H9 (cell line): ENCODE data around the gene SIT1. TPM values are rescaled to one million over a fixed set of nuclear protein-coding genes. Genes with fewer than 3 reads are reported as not detected.
A peak's percentile ranks its signal among the peaks of the same experiment; 100 is the strongest.
"Not testable (repeated sequence)": the region's sequence is repeated elsewhere in the genome, so short reads cannot be mapped to it uniquely, and the experiment has no call there.

Experiments used
- DNase-seq: peaks from one replicate; pipeline ENCODE4 v3.0.0-alpha.2; 2017
- H2AFZ ChIP-seq: one replicate; pipeline ENCODE4 v1.6.1; 2013; ENCODE audit warnings: mild to moderate bottlenecking, low read length, control low read depth, moderate library complexity
- H2AK5ac ChIP-seq: 2 replicates; pipeline ENCODE4 v1.6.1; 2013; ENCODE audit warnings: low read length, control low read depth, mixed read lengths; ENCODE audit not compliant: insufficient read length
- H2BK120ac ChIP-seq: one replicate; pipeline ENCODE4 v1.6.1; 2013; ENCODE audit warnings: low read depth, mild to moderate bottlenecking, low read length, control low read depth, inconsistent platforms; ENCODE audit not compliant: poor library complexity, severe bottlenecking
- H2BK12ac ChIP-seq: 2 replicates; pipeline ENCODE4 v1.6.1; 2013; ENCODE audit warnings: low read length, control low read depth, mixed read lengths, low read depth; ENCODE audit not compliant: insufficient read length
- H2BK15ac ChIP-seq: 2 replicates; pipeline ENCODE4 v1.6.1; 2013; ENCODE audit warnings: low read depth, low read length, control low read depth
- H2BK20ac ChIP-seq: one replicate; pipeline ENCODE4 v1.6.1; 2013; ENCODE audit warnings: low read depth, mild to moderate bottlenecking, low read length, control low read depth, inconsistent platforms; ENCODE audit not compliant: poor library complexity, severe bottlenecking
- H2BK5ac ChIP-seq: 2 replicates; pipeline ENCODE4 v1.6.1; 2013; ENCODE audit warnings: low read length, control low read depth, mixed read lengths; ENCODE audit not compliant: insufficient read length
- H3K14ac ChIP-seq: 2 replicates; pipeline ENCODE4 v1.6.1; 2013; ENCODE audit warnings: low read length, control low read depth; ENCODE audit not compliant: insufficient read depth
- H3K18ac ChIP-seq: 2 replicates; pipeline ENCODE4 v1.6.1; 2013; ENCODE audit warnings: low read depth, mild to moderate bottlenecking, mixed read lengths, low read length, control low read depth; ENCODE audit not compliant: insufficient read length
- H3K23ac ChIP-seq: 2 replicates; pipeline ENCODE4 v1.6.1; 2013; ENCODE audit warnings: low read length, control low read depth, mixed read lengths, low read depth; ENCODE audit not compliant: insufficient read length
- H3K23me2 ChIP-seq: 2 replicates; pipeline ENCODE4 v1.6.1; 2013; ENCODE audit warnings: low read depth, mild to moderate bottlenecking, mixed read lengths, low read length, control low read depth; ENCODE audit not compliant: insufficient read length, poor library complexity, severe bottlenecking
- H3K27ac ChIP-seq: 2 replicates; pipeline ENCODE4 v1.5.1; 2013; ENCODE audit warnings: low read length, control low read depth, mixed read lengths, low read depth; ENCODE audit not compliant: insufficient read length
- H3K27me3 ChIP-seq: 2 replicates; pipeline ENCODE4 v1.6.1; 2013; ENCODE audit warnings: low read length, control low read depth, inconsistent platforms; ENCODE audit not compliant: insufficient read depth
- H3K4ac ChIP-seq: 2 replicates; pipeline ENCODE4 v1.6.1; 2013; ENCODE audit warnings: low read depth, mild to moderate bottlenecking, control low read depth, inconsistent platforms, low read length, moderate library complexity
- H3K4me1 ChIP-seq: 2 replicates; pipeline ENCODE4 v1.6.1; 2013; ENCODE audit warnings: low read length, control low read depth, inconsistent platforms; ENCODE audit not compliant: insufficient read depth
- H3K4me2 ChIP-seq: 2 replicates; pipeline ENCODE4 v1.6.1; 2013; ENCODE audit warnings: low read length, control low read depth, mixed read lengths; ENCODE audit not compliant: insufficient read length, insufficient read depth
- H3K56ac ChIP-seq: 2 replicates; pipeline ENCODE4 v1.6.1; 2013; ENCODE audit warnings: low read depth, mild to moderate bottlenecking, mixed read lengths, low read length, control low read depth; ENCODE audit not compliant: insufficient read length
- H3K79me1 ChIP-seq: 2 replicates; pipeline ENCODE4 v1.6.1; 2013; ENCODE audit warnings: low read depth, mild to moderate bottlenecking, moderate library complexity, low read length, control low read depth, inconsistent platforms; ENCODE audit not compliant: insufficient read depth, poor library complexity, severe bottlenecking
- H3K79me2 ChIP-seq: 2 replicates; pipeline ENCODE4 v1.6.1; 2013; ENCODE audit warnings: low read length, control low read depth, inconsistent platforms; ENCODE audit not compliant: insufficient read depth
- H3K9ac ChIP-seq: 2 replicates; pipeline ENCODE4 v1.6.1; 2013; ENCODE audit warnings: low read length, control low read depth, mixed read lengths; ENCODE audit not compliant: insufficient read length; ENCODE audit errors: extremely low read depth
- H3K9me3 ChIP-seq: one replicate; pipeline ENCODE4 v1.6.1; 2013; ENCODE audit warnings: low read depth, low read length, inconsistent platforms; ENCODE audit not compliant: control insufficient read depth
- H3T11ph ChIP-seq: one replicate; pipeline ENCODE4 v1.6.1; 2013; ENCODE audit warnings: mild to moderate bottlenecking, low read length, control low read depth, inconsistent platforms
- H4K20me1 ChIP-seq: one replicate; pipeline ENCODE4 v1.6.1; 2013; ENCODE audit not compliant: control insufficient read depth, insufficient read length, insufficient read depth
- H4K5ac ChIP-seq: 2 replicates; pipeline ENCODE4 v1.6.1; 2013; ENCODE audit warnings: low read depth, mild to moderate bottlenecking, mixed read lengths, low read length, control low read depth; ENCODE audit not compliant: insufficient read length
- H4K8ac ChIP-seq: replicated peaks from 2 replicates; pipeline ENCODE4 v1.6.1; 2013; ENCODE audit warnings: low read length, control low read depth, mixed read lengths, low read depth; ENCODE audit not compliant: insufficient read length
- H4K91ac ChIP-seq: 2 replicates; pipeline ENCODE4 v1.6.1; 2013; ENCODE audit warnings: low read depth, mild to moderate bottlenecking, moderate library complexity, mixed read lengths, low read length, control low read depth; ENCODE audit not compliant: insufficient read length
- H3K27ac Mint-ChIP-seq, 3 experiments: 2 replicates in 2 of 3; 3 replicates in 1 of 3; pipeline ENCODE4 v1.8.0; 2020 to 2021; ENCODE audit warnings: mixed read lengths in 3 of 3, mild to moderate bottlenecking in 1 of 3, moderate library complexity in 1 of 3
- H3K27me3 Mint-ChIP-seq: 2 replicates; pipeline ENCODE4 v1.8.0; 2021; ENCODE audit warnings: low read depth, mild to moderate bottlenecking, moderate library complexity, mixed read lengths
- H3K36me3 Mint-ChIP-seq, 3 experiments: 2 replicates in 2 of 3; 3 replicates in 1 of 3; pipeline ENCODE4 v1.8.0; 2020 to 2021; ENCODE audit warnings: low read depth in 3 of 3, mixed read lengths in 3 of 3; ENCODE audit not compliant: insufficient read depth in 1 of 3
- H3K4me1 Mint-ChIP-seq, 2 experiments: 2 replicates each; pipeline ENCODE4 v1.8.0; 2020; ENCODE audit warnings: mixed read lengths in 2 of 2
- H3K4me3 Mint-ChIP-seq, 2 experiments: 2 replicates in 1 of 2; 3 replicates in 1 of 2; pipeline ENCODE4 v1.8.0; 2020 to 2021; ENCODE audit warnings: mild to moderate bottlenecking in 2 of 2, mixed read lengths in 2 of 2, moderate library complexity in 1 of 2
- H3K9me3 Mint-ChIP-seq, 2 experiments: 2 replicates in 1 of 2; 3 replicates in 1 of 2; pipeline ENCODE4 v1.8.0; 2020; ENCODE audit warnings: mild to moderate bottlenecking in 2 of 2, mixed read lengths in 2 of 2, moderate library complexity in 1 of 2
- WGBS: extraction: QIAGEN DNeasy Blood & Tissue Kit; methylation state at CpG from one replicate; pipeline ENCODE4 v1.1.7; 2013; ENCODE audit warnings: missing lambda C conversion rate, low lambda C conversion rate, mixed read lengths; ENCODE audit not compliant: insufficient read length; ENCODE audit errors: extremely low coverage; 5-methylcytosine and 5-hydroxymethylcytosine counted together
- total RNA-seq: library from RNA; stranded (reverse); gene quantifications from 2 replicates; pipeline ENCODE4 v1.2.1, GENCODE V29; 2021
- TF ChIP-seq, protein P1 (sequence below): fragments of 200-600 bp; sonication (generic); conservative IDR thresholded peaks from 3 replicates; pipeline ENCODE4 v1.8.0; 2021; ENCODE audit warnings: antibody characterized with exemption, mild to moderate bottlenecking

SIT1 gene
- total RNA-seq, 1 experiment from 2014 or later = 1.6 TPM

DNA sequence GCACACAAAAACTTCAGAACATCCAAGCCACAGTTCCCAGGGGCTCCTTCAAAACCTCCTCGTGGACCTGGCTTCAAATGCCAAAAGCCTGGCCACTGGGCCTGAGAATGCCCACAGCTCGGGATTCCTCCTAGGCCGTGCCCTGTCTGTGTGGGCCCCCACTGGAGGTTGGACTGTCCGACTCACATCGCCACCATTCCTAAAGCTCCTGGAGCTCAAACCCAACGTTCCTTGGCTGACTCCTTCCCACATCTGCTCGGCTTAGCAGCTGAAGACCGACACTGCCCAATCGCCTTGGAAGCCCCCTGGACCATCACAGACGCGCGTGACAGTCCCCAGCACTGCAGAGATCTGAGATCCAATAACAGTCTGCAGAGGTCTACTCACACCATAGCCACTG lies 7.7 kb downstream of the SIT1 start:
- no peak overlapping the region for H2BK15ac ChIP-seq
- no peaks in the 10 kb centered on the region for H4K20me1 ChIP-seq
- no peak overlapping the region for H2AFZ ChIP-seq
- H3K27me3 Mint-ChIP-seq = peaks cover 2% of the 10 kb centered on the region
- H4K5ac ChIP-seq = no peak overlapping the region
- H3K23ac ChIP-seq = no peak overlapping the region
- H3K79me2 ChIP-seq = no peaks in the 10 kb centered on the region
- H3T11ph ChIP-seq = no peak overlapping the region
- no peak overlapping the region for H3K14ac ChIP-seq
- no peak overlapping the region for H3K9ac ChIP-seq
- H3K4me1 Mint-ChIP-seq = peaks cover 11 to 13% of the 10 kb centered on the region in 2 experiments
- H2BK120ac ChIP-seq = no peak overlapping the region
- no peaks in the 10 kb centered on the region for H3K23me2 ChIP-seq
- TF ChIP-seq, protein P1, sequence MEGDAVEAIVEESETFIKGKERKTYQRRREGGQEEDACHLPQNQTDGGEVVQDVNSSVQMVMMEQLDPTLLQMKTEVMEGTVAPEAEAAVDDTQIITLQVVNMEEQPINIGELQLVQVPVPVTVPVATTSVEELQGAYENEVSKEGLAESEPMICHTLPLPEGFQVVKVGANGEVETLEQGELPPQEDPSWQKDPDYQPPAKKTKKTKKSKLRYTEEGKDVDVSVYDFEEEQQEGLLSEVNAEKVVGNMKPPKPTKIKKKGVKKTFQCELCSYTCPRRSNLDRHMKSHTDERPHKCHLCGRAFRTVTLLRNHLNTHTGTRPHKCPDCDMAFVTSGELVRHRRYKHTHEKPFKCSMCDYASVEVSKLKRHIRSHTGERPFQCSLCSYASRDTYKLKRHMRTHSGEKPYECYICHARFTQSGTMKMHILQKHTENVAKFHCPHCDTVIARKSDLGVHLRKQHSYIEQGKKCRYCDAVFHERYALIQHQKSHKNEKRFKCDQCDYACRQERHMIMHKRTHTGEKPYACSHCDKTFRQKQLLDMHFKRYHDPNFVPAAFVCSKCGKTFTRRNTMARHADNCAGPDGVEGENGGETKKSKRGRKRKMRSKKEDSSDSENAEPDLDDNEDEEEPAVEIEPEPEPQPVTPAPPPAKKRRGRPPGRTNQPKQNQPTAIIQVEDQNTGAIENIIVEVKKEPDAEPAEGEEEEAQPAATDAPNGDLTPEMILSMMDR = no peak
- H3K27me3 ChIP-seq = no peaks in the 10 kb centered on the region
- no peak overlapping the region for H2BK20ac ChIP-seq
- no peaks in the 10 kb centered on the region for H3K9me3 ChIP-seq
- H2BK5ac ChIP-seq = no peak overlapping the region
- peaks cover 9 to 16% (median 12%) of the 10 kb centered on the region in 3 experiments for H3K36me3 Mint-ChIP-seq
- no peak overlapping the region for H3K4me2 ChIP-seq
- H2AK5ac ChIP-seq = no peak overlapping the region
- no peak overlapping the region for H3K56ac ChIP-seq
- H3K79me1 ChIP-seq = no peaks in the 10 kb centered on the region
- H4K91ac ChIP-seq = no peak overlapping the region
- no peak overlapping the region for H3K4ac ChIP-seq
- no peak for DNase-seq
- peaks cover 4 to 11% of the 10 kb centered on the region in 2 experiments; a peak in 4 of 5 replicates for H3K9me3 Mint-ChIP-seq
- H3K27ac ChIP-seq = no peak overlapping the region
- H3K27ac Mint-ChIP-seq = peak overlapping the region in 1 of 3 experiments; percentile 59; a peak in 1 of 7 replicates
- no peaks in the 10 kb centered on the region for H3K4me1 ChIP-seq
- H4K8ac ChIP-seq = no peak overlapping the region
- no peak overlapping the region for H3K18ac ChIP-seq
- no CpG with 5 or more reads among the region's 12 CpGs for WGBS
- no peak overlapping the region for H3K4me3 Mint-ChIP-seq
- H2BK12ac ChIP-seq = no peak overlapping the region

DNA sequence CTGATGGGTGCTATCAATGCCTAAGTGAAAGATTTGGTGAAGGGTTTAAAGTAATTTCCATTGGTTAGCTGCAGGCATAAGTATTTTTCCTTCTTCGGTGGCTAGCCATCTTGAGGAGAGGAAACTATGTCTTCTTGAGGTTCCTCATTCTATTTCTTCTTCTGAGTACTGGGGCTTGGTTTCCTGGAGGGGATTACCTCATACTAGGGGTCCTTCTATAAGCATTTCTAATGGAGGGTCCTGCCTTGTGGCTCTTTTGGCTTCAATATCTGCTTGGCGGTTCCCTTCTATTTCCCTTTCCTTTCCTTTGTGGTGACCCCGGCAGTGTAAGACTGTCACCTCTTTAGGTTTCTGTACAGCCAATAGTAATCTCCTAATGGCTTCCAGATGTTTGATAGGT lies 9.3 kb downstream of the SIT1 start:
- DNase-seq, H3K4me1 Mint-ChIP-seq, H3K27me3 Mint-ChIP-seq, H2AK5ac ChIP-seq, H3K56ac ChIP-seq, H3K79me1 ChIP-seq, H3K9ac ChIP-seq, H3K4me2 ChIP-seq, H3K4me1 ChIP-seq, H4K20me1 ChIP-seq, H3K23ac ChIP-seq, H2BK15ac ChIP-seq, H3K27me3 ChIP-seq, H3K18ac ChIP-seq, H3K27ac Mint-ChIP-seq, H3K23me2 ChIP-seq, H2AFZ ChIP-seq, H2BK12ac ChIP-seq, H2BK120ac ChIP-seq, H4K91ac ChIP-seq, H3K9me3 ChIP-seq, H3T11ph ChIP-seq, H4K5ac ChIP-seq, H2BK5ac ChIP-seq, H3K79me2 ChIP-seq, H3K14ac ChIP-seq, H4K8ac ChIP-seq, H3K4ac ChIP-seq, H2BK20ac ChIP-seq, H3K4me3 Mint-ChIP-seq, H3K27ac ChIP-seq: not testable (repeated sequence)
- Mint-ChIP-seq H3K36me3 (peaks cover 9 to 16% (median 12%) of the 10 kb centered on the region in 3 experiments), H3K9me3 (peaks cover 4 to 16% of the 10 kb centered on the region in 2 experiments; a peak in 4 of 5 replicates)
- no CpG with 5 or more reads among the region's 3 CpGs for WGBS
